Uterus (tissue), 4 donors: ENCODE data around the gene TMEM143. TPM values are rescaled to one million over a fixed set of nuclear protein-coding genes. Genes with fewer than 3 reads are reported as not detected.

ENCODE experiments used
- DNase-seq, 2 donors: peaks; one replicate each; pipeline ENCODE4 v3.0.0-alpha.2; 2019 to 2020
- H3K27ac ChIP-seq, 2 donors: fragments of 200-600 bp; sonication (generic); 1 replicate in 1 of 2; 2 replicates in 1 of 2; pipeline ENCODE4 v1.5.1; 2016 to 2018
- H3K27me3 ChIP-seq, 2 donors: fragments of 200-600 bp; sonication (generic); one replicate each; pipeline ENCODE4 v1.5.1; 2018 to 2019; ENCODE audit warnings: control low read depth in 1 of 2
- H3K36me3 ChIP-seq, 2 donors: fragments of 200-600 bp; sonication (generic); one replicate each; pipeline ENCODE4 v1.5.1; 2019; ENCODE audit warnings: control low read depth in 1 of 2
- H3K4me1 ChIP-seq, 2 donors: fragments of 200-600 bp; sonication (generic); one replicate each; pipeline ENCODE4 v1.5.1; 2018 to 2019; ENCODE audit warnings: control low read depth in 1 of 2
- H3K4me3 ChIP-seq, 2 donors: fragments of 200-600 bp; sonication (generic); 1 replicate in 1 of 2; 2 replicates in 1 of 2; pipeline ENCODE4 v1.5.1; 2018 to 2019; ENCODE audit warnings: mild to moderate bottlenecking in 1 of 2
- H3K9me3 ChIP-seq, 2 donors: fragments of 200-600 bp; sonication (generic); one replicate each; pipeline ENCODE4 v1.5.1; 2019; ENCODE audit warnings: control low read depth in 1 of 2
- CTCF ChIP-seq, 4 experiments: fragments of 200-600 bp in 2 of 4; fragments of 450-650 bp in 2 of 4; sonication (generic) in 2 of 4; IDR thresholded peaks; one replicate each; pipeline ENCODE4 v1.5.1; 2016 to 2019; ENCODE audit warnings: antibody characterized with exemption in 4 of 4, mild to moderate bottlenecking in 2 of 4, moderate library complexity in 1 of 4
- POLR2A ChIP-seq, 2 donors: fragments of 450-650 bp; IDR thresholded peaks; one replicate each; pipeline ENCODE4 v1.6.1; 2016; ENCODE audit warnings: antibody characterized with exemption in 2 of 2, mild to moderate bottlenecking in 1 of 2, moderate library complexity in 1 of 2
- intact Hi-C: fragments of 100-400 bp; cut with DNase I; formaldehyde crosslinking; loops from one replicate; pipeline ENCODE4 v1.15.1; 2023; ENCODE audit warnings: low total_unique reads
- total RNA-seq, 4 donors: library from RNA; depleted of rRNA in 3 of 4; stranded (reverse); fragments of >200 nt in 3 of 4; gene quantifications; one replicate each; pipeline versions ENCODE4 v1.1.0 to v1.2.4, GENCODE V29; 2014 to 2023
- donor health status: DM: yes; HTN: yes; CAD: no.

TMEM143 gene
- total RNA-seq, 4 donors from 2014 or later = 0.88 to 6.7 (median 5.8) TPM

GRCh38 chr19:48342414-48342738, 21.4 kb downstream of the TMEM143 start:
- Histone ChIP-seq H3K36me3 (no peaks in the 10 kb centered on the region), H3K27ac (no peak overlapping the region), H3K27me3 (no peaks in the 10 kb centered on the region), H3K9me3 (no peaks in the 10 kb centered on the region), H3K4me3 (no peak overlapping the region), H3K4me1 (no peaks in the 10 kb centered on the region)
- TF ChIP-seq CTCF (IDR thresholded peaks at IDR 0.05) (no peak), POLR2A (IDR thresholded peaks at IDR 0.05) (no peak)
- intact Hi-C loops = no loop called here
- no peak for DNase-seq

- no peak for TF ChIP-seq POLR2A (IDR thresholded peaks at IDR 0.05)
- no peak for TF ChIP-seq CTCF (IDR thresholded peaks at IDR 0.05)
- Histone ChIP-seq H3K9me3 (no peaks in the 10 kb centered on the region), H3K4me3 (no peak overlapping the region), H3K27ac (no peak overlapping the region), H3K4me1 (no peaks in the 10 kb centered on the region), H3K27me3 (no peaks in the 10 kb centered on the region), H3K36me3 (no peaks in the 10 kb centered on the region)
- DNase-seq = no peak
- intact Hi-C loops = no loop called here
Measured at GRCh38 chr19:48341515-48342413, 22.0 kb downstream of the TMEM143 start.

GRCh38 chr19:48340995-48341394, 22.7 kb downstream of the TMEM143 start:
- no peak for DNase-seq
- Histone ChIP-seq H3K27me3 (no peaks in the 10 kb centered on the region), H3K4me3 (no peak overlapping the region), H3K27ac (no peak overlapping the region), H3K4me1 (no peaks in the 10 kb centered on the region), H3K9me3 (no peaks in the 10 kb centered on the region), H3K36me3 (no peaks in the 10 kb centered on the region)
- no peak for TF ChIP-seq CTCF (IDR thresholded peaks at IDR 0.05)
- TF ChIP-seq POLR2A (IDR thresholded peaks at IDR 0.05) = no peak
- intact Hi-C loops = no loop called here

- Histone ChIP-seq H3K4me1 (no peaks in the 10 kb centered on the region), H3K36me3 (no peaks in the 10 kb centered on the region), H3K27me3 (no peaks in the 10 kb centered on the region), H3K4me3 (no peak overlapping the region), H3K9me3 (no peaks in the 10 kb centered on the region), H3K27ac (no peak overlapping the region)
- TF ChIP-seq CTCF (IDR thresholded peaks at IDR 0.05) (no peak), POLR2A (IDR thresholded peaks at IDR 0.05) (no peak)
- no peak for DNase-seq
- intact Hi-C loops = no loop called here
Measured at GRCh38 chr19:48338802-48339503, 24.8 kb downstream of the TMEM143 start.

GRCh38 chr19:48338253-48338755, 25.4 kb downstream of the TMEM143 start:
- intact Hi-C loops = no loop called here
- no peak for TF ChIP-seq POLR2A (IDR thresholded peaks at IDR 0.05)

More at GRCh38 chr19:48338253-48338755, 25.4 kb downstream of the TMEM143 start:
- no peaks in the 10 kb centered on the region for H3K4me1 ChIP-seq
- H3K27me3 ChIP-seq = no peaks in the 10 kb centered on the region
- H3K9me3 ChIP-seq = no peaks in the 10 kb centered on the region
- H3K36me3 ChIP-seq = no peaks in the 10 kb centered on the region
- no peak overlapping the region for H3K4me3 ChIP-seq
- DNase-seq = no peak
- no peak overlapping the region for H3K27ac ChIP-seq
